IPS DF 6.9 (cell line): Measurements from ENCODE around the gene S100A4.

Source experiments
- DNase-seq: peaks from one replicate; pipeline ENCODE4 v3.0.0-alpha.2; 2013; ENCODE audit warnings: low read depth, low spot score
- H3K27ac ChIP-seq: one replicate; pipeline ENCODE4 v1.5.1; 2013; ENCODE audit warnings: low read length, control low read depth
- H3K27me3 ChIP-seq: 2 replicates; pipeline ENCODE4 v1.6.1; 2013; ENCODE audit warnings: mild to moderate bottlenecking, low read length; ENCODE audit not compliant: control insufficient read depth, insufficient read depth
- H3K36me3 ChIP-seq: 2 replicates; pipeline ENCODE4 v1.6.1; 2013; ENCODE audit warnings: low read length; ENCODE audit not compliant: control insufficient read depth, insufficient read depth
- H3K4me1 ChIP-seq: 2 replicates; pipeline ENCODE4 v1.6.1; 2013; ENCODE audit warnings: low read length; ENCODE audit not compliant: control insufficient read depth, insufficient read depth
- H3K4me3 ChIP-seq: 2 replicates; pipeline ENCODE4 v1.5.1; 2013; ENCODE audit warnings: mild to moderate bottlenecking, low read length
- H3K9me3 ChIP-seq: 2 replicates; pipeline ENCODE4 v1.6.1; 2013; ENCODE audit warnings: low read length, inconsistent platforms; ENCODE audit not compliant: control insufficient read depth, insufficient read depth
- WGBS: extraction: QIAGEN DNeasy Blood & Tissue Kit; methylation state at CpG from one replicate; pipeline ENCODE4 v1.1.7; 2013; ENCODE audit warnings: mixed read lengths, missing lambda C conversion rate; ENCODE audit not compliant: insufficient read length, insufficient coverage; 5-methylcytosine and 5-hydroxymethylcytosine counted together

The S100A4 gene

DNA sequence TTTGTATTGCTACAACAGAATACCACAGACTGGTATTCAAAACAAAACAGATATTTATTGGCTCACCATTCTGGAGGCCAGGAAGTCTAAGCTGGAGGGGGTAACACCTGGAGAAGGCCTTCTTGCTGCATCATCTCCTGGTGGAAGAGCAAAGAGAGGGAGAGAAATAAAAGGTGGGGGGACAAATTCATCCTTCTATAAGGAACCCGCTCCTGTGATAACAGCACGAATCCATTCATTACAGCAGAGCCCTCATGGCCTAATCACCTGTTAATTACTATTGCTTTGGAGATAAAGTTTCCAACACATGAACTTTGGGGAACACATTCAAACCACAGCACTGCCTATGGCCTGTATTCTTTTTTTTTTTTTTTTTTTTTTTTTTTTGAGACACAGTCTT is 14.6 kb upstream of the S100A4 start:
- Histone ChIP-seq H3K4me1 (peaks cover under 1% of the 10 kb centered on the region; the same call in 1 of the 2 replicates), H3K27me3 (no peaks in the 10 kb centered on the region), H3K4me3 (no peak overlapping the region), H3K9me3 (no peaks in the 10 kb centered on the region), H3K36me3 (no peaks in the 10 kb centered on the region), H3K27ac (no peak overlapping the region)
- DNase-seq: no peak
- WGBS: no CpG with 5 or more reads among the region's 2 CpGs

DNA sequence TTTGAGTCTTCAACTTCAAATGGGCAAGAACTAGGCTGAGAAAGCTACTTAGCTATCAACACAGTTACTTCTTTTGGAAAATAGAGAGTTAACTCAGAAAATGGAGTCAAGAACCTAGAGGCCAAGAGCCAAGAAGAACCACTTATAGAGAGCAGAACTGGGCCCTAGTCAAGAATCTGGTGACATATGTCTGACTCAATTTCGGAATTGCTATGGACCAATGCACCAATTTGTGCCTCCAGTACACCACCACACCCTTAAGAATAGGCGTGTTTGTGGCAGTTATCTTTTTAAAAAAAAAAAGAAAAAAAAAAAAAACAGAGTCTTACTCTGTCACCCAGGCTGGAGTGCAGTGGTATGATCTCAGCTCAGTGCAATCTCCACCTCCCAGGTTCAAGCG is 12.3 kb upstream of the S100A4 start:
- H3K27me3 ChIP-seq: no peaks in the 10 kb centered on the region
- H3K27ac ChIP-seq: no peak overlapping the region
- no CpG with 5 or more reads among the region's 3 CpGs for WGBS
- no peaks in the 10 kb centered on the region for H3K36me3 ChIP-seq
- no peaks in the 10 kb centered on the region for H3K9me3 ChIP-seq
- H3K4me1 ChIP-seq: no peaks in the 10 kb centered on the region
- no peak overlapping the region for H3K4me3 ChIP-seq
- no peak for DNase-seq

GRCh38 chr1:153556348-153556747 is 10.7 kb upstream of the S100A4 start:
- H3K36me3 ChIP-seq: no peaks in the 10 kb centered on the region
- H3K27ac ChIP-seq: no peak overlapping the region
- WGBS: no CpG with 5 or more reads among the region's 1 CpG
- H3K4me1 ChIP-seq: no peaks in the 10 kb centered on the region
- H3K9me3 ChIP-seq: no peaks in the 10 kb centered on the region
- DNase-seq: no peak
- H3K27me3 ChIP-seq: no peaks in the 10 kb centered on the region
- no peak overlapping the region for H3K4me3 ChIP-seq

DNA sequence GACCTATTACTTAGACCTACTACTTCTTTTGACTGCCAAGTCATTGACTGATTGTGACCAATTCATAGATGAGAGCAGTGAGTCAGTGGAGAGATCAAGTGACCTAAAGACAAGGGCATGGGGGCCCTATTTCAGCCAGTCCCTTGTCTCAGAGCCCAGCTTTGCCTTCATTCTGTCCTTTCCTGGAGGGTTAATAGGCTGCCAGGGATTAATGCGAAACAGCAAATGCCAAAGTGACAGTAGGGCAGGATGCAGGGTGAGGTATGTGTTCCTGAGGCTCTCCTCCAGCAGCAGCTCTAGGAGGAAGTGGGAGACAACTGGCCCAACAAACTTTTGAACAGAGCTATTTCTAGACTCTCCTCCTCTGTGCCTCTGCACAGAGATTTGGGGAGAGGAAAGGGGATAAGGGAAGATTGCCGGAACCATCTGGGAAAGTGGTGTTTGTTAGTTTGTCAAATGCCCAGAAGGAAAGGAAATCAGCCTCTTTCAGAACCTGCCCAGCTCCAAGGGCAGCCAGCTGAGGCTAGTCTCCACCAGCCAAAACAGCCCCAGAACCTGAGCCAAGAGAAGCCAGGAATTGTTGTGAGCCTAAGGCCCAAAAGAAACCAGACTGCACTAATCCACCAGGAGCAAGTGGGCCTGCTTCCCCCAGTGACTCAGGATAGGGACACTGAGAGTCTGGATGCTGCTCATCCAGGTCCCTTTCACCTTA is 8.4 kb upstream of the S100A4 start:
- H3K4me1 ChIP-seq: no peaks in the 10 kb centered on the region
- no peaks in the 10 kb centered on the region for H3K36me3 ChIP-seq
- DNase-seq: no peak
- H3K4me3 ChIP-seq: no peak overlapping the region
- no peaks in the 10 kb centered on the region for H3K9me3 ChIP-seq
- no CpG with 5 or more reads among the region's 2 CpGs for WGBS
- no peaks in the 10 kb centered on the region for H3K27me3 ChIP-seq
- H3K27ac ChIP-seq: no peak overlapping the region

- H3K4me1 ChIP-seq: no peaks in the 10 kb centered on the region
- H3K9me3 ChIP-seq: no peaks in the 10 kb centered on the region
- no peaks in the 10 kb centered on the region for H3K27me3 ChIP-seq
- no peak overlapping the region for H3K27ac ChIP-seq
- no peak overlapping the region for H3K4me3 ChIP-seq
- H3K36me3 ChIP-seq: no peaks in the 10 kb centered on the region
- no CpG with 5 or more reads among the region's 12 CpGs for WGBS
- no peak for DNase-seq
These were observed 7.5 kb upstream of the S100A4 start for GRCh38 chr1:153553096-153553495.

DNA sequence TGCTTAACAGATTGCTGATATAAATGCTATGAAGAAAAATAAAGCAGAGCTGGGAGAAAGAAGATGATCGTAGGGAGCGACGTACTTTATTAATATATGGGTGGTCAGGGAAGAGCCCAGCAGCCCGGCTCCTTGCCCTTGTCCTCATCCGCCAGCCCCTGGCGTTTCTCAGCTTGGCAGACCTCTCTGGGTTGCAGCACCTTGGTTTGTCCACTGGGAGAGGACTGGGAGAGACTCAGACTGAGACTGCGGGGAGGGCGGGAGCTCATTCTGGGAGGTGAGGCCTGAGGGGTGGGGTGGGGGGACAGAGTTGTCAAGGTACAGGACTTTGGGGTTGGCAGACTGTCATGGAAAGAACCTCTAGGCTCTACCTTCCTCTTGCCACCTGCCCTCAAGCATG is 6.7 kb upstream of the S100A4 start:
- no peaks in the 10 kb centered on the region for H3K27me3 ChIP-seq
- 0 out of 2 replicates have a peak, but pooled peaks cover 3% of the 10 kb centered on the region for H3K4me1 ChIP-seq
- no peaks in the 10 kb centered on the region for H3K36me3 ChIP-seq
- no CpG with 5 or more reads among the region's 8 CpGs for WGBS
- no peaks in the 10 kb centered on the region for H3K9me3 ChIP-seq
- no peak overlapping the region for H3K4me3 ChIP-seq
- H3K27ac ChIP-seq: no peak overlapping the region
- no peak for DNase-seq

DNA sequence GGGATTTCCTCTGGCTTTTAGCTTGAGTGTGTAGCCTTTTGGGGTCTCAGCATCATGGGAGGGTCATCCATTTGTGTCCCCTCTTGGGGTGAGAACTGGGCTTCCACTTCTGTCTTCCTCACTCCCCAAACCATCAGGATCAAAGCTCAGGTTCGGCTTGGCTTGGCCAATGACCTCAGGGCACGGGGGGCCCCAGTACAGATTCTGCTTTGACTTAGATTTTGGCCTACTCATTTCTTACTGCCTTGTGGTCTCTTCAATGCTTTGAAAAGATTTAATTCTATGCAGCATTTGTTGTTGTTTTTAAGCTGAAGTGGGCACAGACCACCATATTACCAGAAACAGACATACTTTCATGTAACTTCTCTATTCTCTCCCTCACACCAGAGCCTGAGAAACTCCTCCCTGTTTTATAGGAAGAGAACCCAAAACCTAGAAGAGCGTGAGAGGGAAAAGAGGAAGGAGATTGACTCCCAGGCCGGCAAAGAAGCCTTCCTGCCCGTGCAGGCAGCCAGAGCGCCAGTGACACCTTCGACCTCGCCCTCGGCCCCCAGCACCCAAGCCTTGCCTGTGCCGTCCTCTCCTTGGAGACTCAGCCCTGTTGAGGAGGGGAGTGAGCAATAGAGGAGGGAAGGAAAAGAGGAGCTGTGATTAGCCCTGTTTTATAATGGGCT is 5.4 kb upstream of the S100A4 start:
- WGBS: no CpG with 5 or more reads among the region's 10 CpGs
- H3K27me3 ChIP-seq: no peaks in the 10 kb centered on the region

GRCh38 chr1:153550398-153550758 is 4.8 kb upstream of the S100A4 start:
- Histone ChIP-seq H3K27me3 (no peaks in the 10 kb centered on the region), H3K4me3 (no peak overlapping the region), H3K27ac (no peak overlapping the region), H3K36me3 (no peaks in the 10 kb centered on the region), H3K9me3 (no peaks in the 10 kb centered on the region), H3K4me1 (peaks cover 9% of the 10 kb centered on the region)
- DNase-seq: no peak
- no CpG with 5 or more reads among the region's 4 CpGs for WGBS

More for the DNA sequence above, 5.4 kb upstream of the S100A4 start:
- Histone ChIP-seq H3K4me3 (no peak overlapping the region), H3K27ac (no peak overlapping the region), H3K9me3 (no peaks in the 10 kb centered on the region), H3K36me3 (no peaks in the 10 kb centered on the region), H3K4me1 (0 out of 2 replicates have a peak, but pooled peaks cover 3% of the 10 kb centered on the region)
- no peak for DNase-seq

- Histone ChIP-seq H3K36me3 (no peaks in the 10 kb centered on the region), H3K27me3 (no peaks in the 10 kb centered on the region), H3K27ac (no peak overlapping the region), H3K9me3 (no peaks in the 10 kb centered on the region), H3K4me3 (no peak overlapping the region), H3K4me1 (peaks cover 12% of the 10 kb centered on the region)
- no CpG with 5 or more reads among the region's 6 CpGs for WGBS
- no peak for DNase-seq
These were observed 4.3 kb upstream of the S100A4 start for GRCh38 chr1:153549741-153550397.

DNA sequence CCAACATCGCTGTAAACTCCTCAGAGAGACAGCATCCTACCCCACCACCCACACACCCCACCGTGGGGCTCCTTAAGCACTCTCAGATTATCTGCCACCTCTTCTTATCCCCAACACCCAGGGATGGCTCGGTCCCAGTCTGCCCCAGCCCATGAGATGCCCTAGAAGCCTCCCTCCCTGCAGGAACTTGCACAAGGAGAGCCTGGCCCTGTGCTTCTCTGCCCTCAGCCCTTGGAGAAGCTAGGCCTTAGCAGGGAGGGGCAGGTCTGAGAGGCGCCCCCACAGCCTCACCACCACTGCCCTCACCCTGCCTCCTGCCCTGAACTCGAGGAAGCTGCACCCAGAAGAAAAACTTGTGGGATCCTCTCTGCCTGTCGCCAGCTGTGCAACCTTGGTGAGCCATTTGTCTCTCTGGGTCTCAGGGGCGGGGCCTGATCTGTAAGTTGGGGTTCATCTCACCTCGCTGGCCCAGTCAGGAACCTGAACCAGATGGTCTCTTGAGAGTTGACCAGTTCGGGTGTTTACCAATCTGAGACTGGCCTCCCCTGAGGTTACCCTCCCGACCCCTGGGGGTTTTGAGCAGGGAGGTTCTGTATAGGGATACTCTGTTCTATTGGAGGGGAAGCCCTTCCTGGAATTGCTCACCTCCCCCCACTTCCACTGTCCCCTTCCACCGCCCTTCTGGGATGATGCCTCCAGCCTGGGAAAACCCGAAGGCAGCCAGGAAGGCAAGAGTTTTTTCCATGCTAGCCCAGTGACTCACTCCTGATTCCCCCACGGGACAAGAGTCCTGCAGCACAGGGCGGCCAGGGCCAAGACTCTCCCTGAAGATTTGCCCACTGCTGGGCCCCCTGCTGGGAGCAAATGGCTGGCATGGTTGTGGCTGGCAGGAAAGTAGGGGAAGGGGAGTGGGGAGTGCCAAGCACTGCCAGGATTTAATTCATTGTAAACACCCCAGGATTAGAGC is 3.4 kb upstream of the S100A4 start, which contains the start of gene S100A3:
TSS of gene S100A3 (minus strand) at position 537 of the 967 bp plus-strand sequence. CDS start 773 bp downstream, outside the sequence.
- peaks cover 16% of the 10 kb centered on the region for H3K4me1 ChIP-seq
- no peak within 1 kb of the TSS for H3K4me3 ChIP-seq

More for the DNA sequence above, 3.4 kb upstream of the S100A4 start, which contains the start of gene S100A3:
- WGBS: no CpG with 5 or more reads among the region's 14 CpGs
- no peak within 1 kb of the TSS for H3K27ac ChIP-seq
- no peaks in the 10 kb centered on the region for H3K9me3 ChIP-seq
- H3K36me3 ChIP-seq: no peaks in the 10 kb centered on the region
- no peak for DNase-seq
- H3K27me3 ChIP-seq: no peaks in the 10 kb centered on the region
